ENCODE results near the gene TEX264.

TEX264 gene

DNA sequence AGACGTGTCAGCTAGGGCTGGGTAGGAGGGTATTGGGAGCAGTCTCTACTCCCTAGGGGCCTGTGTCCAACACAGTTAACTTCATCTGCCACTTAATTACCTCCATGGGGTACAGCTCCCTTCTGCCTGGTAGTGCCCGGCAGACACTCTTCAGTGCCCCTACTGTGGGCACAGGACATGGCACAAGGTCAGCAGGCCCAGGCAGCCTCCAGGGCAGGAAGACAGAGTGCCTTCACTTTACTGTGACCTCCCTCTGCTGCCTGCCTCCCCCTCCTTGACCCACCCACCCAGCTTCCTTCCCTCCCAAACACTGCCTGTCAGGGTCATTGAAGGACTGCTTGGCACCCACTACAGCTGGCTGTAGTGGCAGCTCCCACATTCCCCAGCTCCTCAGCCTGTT, 29.4 kb downstream of the TEX264 start:
- no peak for DNase-seq

GRCh38 chr3:51702156-51702555, 31.1 kb downstream of the TEX264 start:
- no peak for DNase-seq

DNA sequence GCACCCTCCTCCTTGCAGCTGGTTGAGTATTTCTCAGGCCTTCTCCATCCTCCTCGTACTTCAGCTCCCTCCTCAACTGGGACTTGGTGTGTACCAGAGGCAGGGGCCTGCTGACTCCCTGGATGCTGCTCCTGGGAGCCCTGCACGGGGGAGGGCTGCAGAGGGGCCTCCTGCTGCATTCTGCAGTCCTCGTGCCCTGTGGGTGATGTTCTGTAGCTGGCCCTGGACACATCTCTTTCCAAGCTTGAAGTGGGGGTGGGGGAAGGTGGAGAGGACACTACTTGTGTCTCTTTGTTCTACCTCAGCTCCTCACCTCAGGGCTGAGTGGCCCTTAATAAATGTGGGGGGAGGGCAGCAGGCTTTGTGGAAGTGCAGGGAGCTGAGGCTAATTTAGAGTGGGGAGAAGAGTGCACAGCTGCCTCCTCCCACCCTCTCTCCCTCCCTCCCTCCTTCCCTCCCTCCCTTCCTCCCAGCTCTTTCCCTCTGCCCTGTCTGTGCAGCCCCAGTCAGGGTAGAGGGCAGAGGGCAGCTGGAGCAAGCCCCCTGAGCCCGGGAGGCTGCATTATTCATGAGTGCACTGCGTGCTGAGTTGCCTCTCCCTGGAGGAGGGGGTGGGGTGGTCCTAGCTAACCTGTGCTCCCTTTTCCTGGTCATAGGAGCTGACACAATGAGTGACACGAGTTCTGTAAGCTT, 32.2 kb downstream of the TEX264 start:
- no peak for DNase-seq

GRCh38 chr3:51703761-51704510, 32.9 kb downstream of the TEX264 start:
- no peak for DNase-seq

DNA sequence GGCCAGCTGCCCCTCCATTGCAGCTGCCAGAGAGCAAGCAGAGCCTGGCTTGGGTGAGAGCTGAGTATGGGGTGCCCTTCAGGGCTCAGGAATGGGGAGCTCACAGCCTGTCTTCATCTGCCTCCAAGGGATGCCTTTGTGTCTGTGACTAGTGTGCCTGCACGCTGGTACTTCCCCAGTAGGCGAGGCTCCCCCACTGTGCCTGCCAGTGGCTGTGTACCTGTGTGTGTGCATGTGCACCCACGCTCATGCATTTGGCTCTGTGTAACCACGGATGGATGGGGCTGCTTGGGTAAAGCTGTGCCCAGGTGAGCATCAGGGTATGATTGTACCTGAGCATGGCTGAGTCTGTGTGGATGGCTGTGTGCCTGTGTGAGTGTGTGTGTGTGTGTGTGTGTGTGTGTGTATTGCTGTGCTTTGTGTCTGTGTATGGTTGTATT, 33.5 kb downstream of the TEX264 start:
- no peak for DNase-seq

DNA sequence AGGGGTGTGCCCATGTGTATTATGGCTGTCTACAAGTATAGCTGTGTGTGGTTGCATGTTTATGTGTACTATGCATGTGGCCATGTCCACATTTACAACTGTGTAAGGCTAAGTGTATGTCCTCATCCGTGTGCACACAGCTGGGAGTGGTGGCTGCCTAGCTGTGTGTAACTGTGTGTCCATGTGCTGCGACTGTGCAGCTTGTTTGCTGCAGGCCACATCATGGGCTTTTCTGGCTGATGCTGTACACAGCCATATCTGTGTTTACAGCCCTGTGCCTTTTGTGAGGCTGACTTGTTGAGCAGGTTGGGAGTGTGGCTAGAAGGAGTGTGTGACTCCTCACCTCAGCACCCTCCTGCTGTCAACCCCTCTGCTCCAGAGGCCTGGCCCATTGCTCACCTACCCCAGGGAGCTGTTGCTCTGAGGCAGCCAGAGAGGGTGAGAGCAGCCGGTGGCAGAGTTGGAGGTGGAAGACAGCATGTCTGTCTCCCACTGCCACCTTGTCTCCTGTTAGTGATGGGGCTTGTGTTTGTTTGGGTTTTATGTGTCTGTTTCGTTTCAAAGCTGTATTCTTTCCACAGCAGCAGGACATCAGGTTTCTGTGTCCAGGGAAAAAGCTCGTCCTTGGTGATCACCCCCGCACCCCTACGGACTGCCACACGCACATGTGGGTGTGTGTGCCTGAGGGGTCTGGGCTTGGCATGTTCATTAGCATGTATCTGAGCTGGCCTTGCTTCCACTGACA, 34.4 kb downstream of the TEX264 start:
- no peak for DNase-seq

GRCh38 chr3:51706021-51706485, 35.0 kb downstream of the TEX264 start:
- DNase-seq, result no peak

- DNase-seq, result no peak
Measured at GRCh38 chr3:51706788-51707731, 36.0 kb downstream of the TEX264 start, which contains the start of gene GRM2. Gene GRM2, plus strand, starts transcription at chr3:51707068. Its CDS starts 1,916 bp downstream, at chr3:51708984.

DNA sequence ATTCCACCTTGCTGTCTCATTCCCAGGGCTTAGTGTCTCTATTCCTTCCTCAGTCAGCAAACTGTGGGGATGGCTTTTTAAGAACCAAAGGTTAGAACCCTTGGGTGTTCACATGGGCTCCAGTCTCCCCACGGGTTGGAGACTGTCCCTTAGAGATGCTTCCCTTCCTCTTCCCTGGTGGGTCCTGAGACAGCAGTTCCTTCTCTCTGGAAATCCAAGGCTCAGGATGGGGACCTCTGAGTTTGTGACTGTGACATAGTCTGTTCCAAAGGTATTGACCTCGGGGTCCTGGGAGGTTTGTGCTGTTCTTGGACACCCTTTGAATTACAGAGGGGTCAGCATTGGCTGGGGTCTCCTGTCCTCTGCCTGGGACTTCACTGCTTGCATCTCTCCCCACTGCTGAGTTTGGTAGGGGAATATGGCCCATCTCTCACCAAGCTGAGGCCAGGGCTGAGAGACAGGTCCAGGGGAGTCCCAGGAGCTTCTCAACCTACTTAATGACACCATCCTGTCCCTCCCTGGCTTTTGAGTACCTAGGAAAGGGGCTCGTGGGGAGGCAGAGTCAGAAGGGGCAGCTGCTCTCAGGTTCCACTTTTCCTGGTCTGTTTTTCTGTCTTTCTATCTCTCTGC, 37.3 kb downstream of the TEX264 start:
- no peak for DNase-seq

GRCh38 chr3:51709004-51709420, 38.0 kb downstream of the TEX264 start:
- DNase-seq, result no peak

DNA sequence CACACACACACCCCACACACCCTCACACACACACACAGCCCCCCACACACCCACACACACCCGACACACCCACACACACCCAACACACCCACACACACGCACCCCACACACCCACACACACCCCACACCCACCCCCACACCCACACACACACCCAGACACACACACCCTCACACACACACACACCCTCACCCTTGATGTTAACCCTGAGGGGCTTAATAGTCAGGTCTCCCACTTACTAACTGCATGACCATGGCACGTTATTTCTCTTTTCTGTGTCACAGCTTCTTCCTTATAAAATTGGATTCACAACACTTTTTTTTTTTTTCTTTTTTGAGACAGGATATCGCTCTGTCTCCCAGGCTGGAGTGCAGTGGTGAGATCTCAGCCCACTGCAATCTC, 38.6 kb downstream of the TEX264 start:
- no peak for DNase-seq

GRCh38 chr3:51710631-51711351, 39.7 kb downstream of the TEX264 start:
- no peak for DNase-seq

DNA sequence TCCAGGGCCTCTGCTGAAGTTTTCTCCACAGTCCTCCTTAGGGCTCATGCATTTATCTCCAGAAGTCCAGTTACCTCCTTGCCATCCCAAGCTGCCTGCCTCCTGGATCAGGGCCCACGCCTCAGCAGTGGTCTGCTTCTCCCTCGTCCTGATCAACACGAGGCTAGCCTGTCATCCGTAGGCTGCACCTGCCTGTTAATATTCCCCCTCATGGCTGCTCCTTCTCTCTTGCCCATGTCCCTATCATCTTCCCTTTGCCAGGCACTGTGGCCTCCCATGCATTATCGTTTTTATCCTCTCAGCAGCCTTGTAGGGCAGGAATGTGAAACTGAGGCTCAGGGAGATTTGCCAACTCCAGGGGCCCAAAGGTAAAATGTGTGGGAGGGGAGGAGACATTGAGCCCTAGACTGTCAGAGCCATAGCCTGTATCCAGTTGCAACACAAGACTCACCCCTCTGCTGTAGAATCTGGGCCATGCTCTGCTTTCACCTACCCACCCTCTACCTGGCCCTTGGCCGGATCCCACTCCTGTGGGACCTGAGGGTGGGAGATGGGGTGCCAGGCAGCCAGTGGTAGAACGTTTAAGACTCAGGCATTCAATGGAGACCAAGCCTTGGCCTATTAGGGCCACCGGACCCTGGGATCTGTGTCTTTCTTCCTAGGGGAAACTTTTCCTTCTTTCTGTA, 40.4 kb downstream of the TEX264 start:
- no peak for DNase-seq

DNA sequence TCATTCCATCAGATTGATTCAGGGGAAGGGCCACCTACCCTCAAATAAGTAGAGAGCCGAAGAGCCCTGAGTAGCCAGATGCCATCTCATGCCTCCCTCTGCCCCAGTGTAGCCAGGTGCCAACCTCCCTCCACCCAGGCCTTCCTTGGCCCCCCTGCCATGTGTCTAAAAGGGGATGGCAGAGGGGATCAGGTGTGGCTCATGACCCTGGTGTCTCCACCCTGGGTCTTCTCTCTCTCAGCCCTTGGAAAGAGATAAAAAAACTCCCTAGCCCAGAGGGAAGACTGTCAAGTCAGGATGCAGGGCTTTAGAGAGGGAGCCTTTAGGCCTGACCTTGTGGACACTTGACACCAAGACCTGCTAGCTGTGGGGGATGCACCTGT, 41.0 kb downstream of the TEX264 start:
- DNase-seq, result no peak

DNA sequence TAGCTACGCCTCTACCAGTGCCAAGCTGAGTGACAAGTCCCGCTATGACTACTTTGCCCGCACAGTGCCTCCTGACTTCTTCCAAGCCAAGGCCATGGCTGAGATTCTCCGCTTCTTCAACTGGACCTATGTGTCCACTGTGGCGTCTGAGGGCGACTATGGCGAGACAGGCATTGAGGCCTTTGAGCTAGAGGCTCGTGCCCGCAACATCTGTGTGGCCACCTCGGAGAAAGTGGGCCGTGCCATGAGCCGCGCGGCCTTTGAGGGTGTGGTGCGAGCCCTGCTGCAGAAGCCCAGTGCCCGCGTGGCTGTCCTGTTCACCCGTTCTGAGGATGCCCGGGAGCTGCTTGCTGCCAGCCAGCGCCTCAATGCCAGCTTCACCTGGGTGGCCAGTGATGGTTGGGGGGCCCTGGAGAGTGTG, 41.5 kb downstream of the TEX264 start:
- no peak for DNase-seq

- no peak for DNase-seq
Measured at GRCh38 chr3:51712963-51713362, 41.9 kb downstream of the TEX264 start.

- no peak for DNase-seq
Measured at GRCh38 chr3:51715231-51715976, 44.4 kb downstream of the TEX264 start.

- no peak for DNase-seq
Measured at GRCh38 chr3:51715977-51716294, 44.9 kb downstream of the TEX264 start.

DNA sequence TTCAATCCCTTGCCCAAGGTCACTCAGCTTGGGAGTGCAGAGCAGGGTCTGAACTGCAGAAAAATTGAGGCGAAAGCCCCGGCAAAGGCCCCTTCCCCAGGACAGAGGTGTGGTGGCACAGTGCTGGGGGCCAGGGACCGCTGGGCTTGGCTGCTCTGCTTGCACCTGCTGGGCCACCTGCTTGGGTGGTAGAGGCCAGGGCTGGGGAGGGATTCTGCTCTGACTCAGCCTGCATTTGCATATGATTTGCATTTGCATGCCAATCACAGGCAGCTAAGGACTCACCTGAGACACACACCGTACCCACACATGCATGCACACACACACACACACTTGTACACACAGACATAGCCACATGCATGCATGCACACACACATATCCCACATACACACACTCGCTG, 45.8 kb downstream of the TEX264 start:
- no peak for DNase-seq

GRCh38 chr3:51717446-51717845, 46.4 kb downstream of the TEX264 start:
- no peak for DNase-seq

Measured in activated CD4-positive, alpha-beta T cell treated with anti-CD3 and anti-CD28 coated beads, Interleukin-2, amount 50 U/mL, for 1 hour (primary cell).